Choroid plexus epithelial cell (primary cell): Measurements from ENCODE around the gene ASAP3.
A peak's percentile ranks its signal among the peaks of the same experiment; 100 is the strongest.
"Not testable (repeated sequence)": the region's sequence is repeated elsewhere in the genome, so short reads cannot be mapped to it uniquely, and the experiment has no call there.

Source experiments
- DNase-seq: peaks from one replicate; pipeline ENCODE4 v3.0.0-alpha.2; 2010; ENCODE audit warnings: low read depth
- H3K4me3 ChIP-seq: 2 replicates; pipeline ENCODE4 v1.5.1; 2011; ENCODE audit warnings: low read depth, mild to moderate bottlenecking, control low read depth, low read length, moderate library complexity
- CTCF ChIP-seq: conservative IDR thresholded peaks from 2 replicates; pipeline ENCODE4 v1.5.1; 2011; ENCODE audit warnings: low read depth, mild to moderate bottlenecking, control low read depth, inconsistent platforms, low read length, moderate library complexity

The ASAP3 gene

GRCh38 chr1:23514111-23514679 lies 30.2 kb upstream of the ASAP3 start:
- no peak for DNase-seq
- no peak for TF ChIP-seq CTCF
- H3K4me3 ChIP-seq = no peak overlapping the region

- no peak for TF ChIP-seq CTCF
- no peak for DNase-seq
- no peak overlapping the region for H3K4me3 ChIP-seq
Observed at GRCh38 chr1:23509896-23510295, 25.9 kb upstream of the ASAP3 start.

GRCh38 chr1:23506376-23507107 lies 22.6 kb upstream of the ASAP3 start:
- DNase-seq = no peak
- no peak for TF ChIP-seq CTCF
- H3K4me3 ChIP-seq = no peak overlapping the region

- no peak overlapping the region for H3K4me3 ChIP-seq
- no peak for TF ChIP-seq CTCF
- DNase-seq = no peak
Observed at GRCh38 chr1:23505851-23506250, 21.9 kb upstream of the ASAP3 start.

- DNase-seq, H3K4me3 ChIP-seq: not testable (repeated sequence)
Observed at GRCh38 chr1:23504156-23504555, 20.2 kb upstream of the ASAP3 start.

GRCh38 chr1:23502951-23503350 lies 19.0 kb upstream of the ASAP3 start:
- no peak for DNase-seq
- TF ChIP-seq CTCF = no peak
- H3K4me3 ChIP-seq = no peak overlapping the region

GRCh38 chr1:23500466-23500865 lies 16.5 kb upstream of the ASAP3 start:
- TF ChIP-seq CTCF = no peak
- peak; percentile 15 for DNase-seq

More at GRCh38 chr1:23500466-23500865, 16.5 kb upstream of the ASAP3 start:
- no peak overlapping the region for H3K4me3 ChIP-seq
